NCI-H748 treated with DMSO at 0.1 percent for 48 hours (cell line): ENCODE measurements around the gene CORO2A.
A peak's percentile ranks its signal among the peaks of the same experiment; 100 is the strongest.

Experiments
- DNase-seq: peaks from one replicate; lab custom pipeline; 2025; lab: John Stamatoyannopoulos, UW

CORO2A gene

GRCh38 chr9:98219364-98219716, 26.9 kb upstream of the CORO2A start:
- DNase-seq = no peak

GRCh38 chr9:98218562-98219363, 26.3 kb upstream of the CORO2A start:
- no peak for DNase-seq

- DNase-seq = no peak
These were observed 24.8 kb upstream of the CORO2A start for GRCh38 chr9:98217255-98217654.

GRCh38 chr9:98216391-98216790, 24.0 kb upstream of the CORO2A start:
- DNase-seq = no peak

DNA sequence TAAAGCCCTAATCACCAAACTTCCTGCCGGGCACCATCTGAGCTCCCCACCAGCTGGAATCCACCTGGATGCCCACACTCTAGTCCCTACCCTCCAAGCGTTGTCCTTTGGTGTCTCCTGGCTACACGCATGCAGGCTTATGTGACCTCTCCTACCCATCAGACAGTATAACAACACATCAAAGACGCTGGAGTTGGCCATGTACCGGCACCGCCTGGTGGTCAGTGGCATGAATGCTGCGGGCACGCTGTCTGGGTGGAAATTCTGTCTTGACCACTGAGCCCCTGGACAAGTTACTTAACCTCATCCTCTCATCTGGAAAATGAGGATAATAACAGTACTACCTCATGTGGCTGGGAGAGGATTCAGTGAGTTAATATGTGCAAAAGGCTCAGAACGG, 23.4 kb upstream of the CORO2A start:
- DNase-seq = no peak

DNA sequence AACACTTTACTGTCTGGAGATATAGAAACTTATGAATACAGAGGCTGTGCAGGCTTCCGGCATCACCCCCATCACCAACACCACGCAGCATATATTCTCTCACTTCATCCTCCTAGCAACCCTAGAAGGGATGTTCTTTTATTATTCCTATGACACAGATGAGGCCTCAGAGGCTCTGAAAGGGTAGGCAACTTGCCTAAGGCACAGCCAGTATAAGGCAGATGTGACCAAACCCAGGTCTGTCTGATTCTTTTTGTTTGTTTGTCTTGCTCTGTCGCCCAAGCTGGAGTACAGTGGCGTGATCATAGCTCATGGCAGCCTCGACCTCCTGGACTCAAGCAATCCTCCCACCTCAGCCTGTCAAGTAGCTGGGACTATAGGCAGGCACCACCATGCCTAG, 22.8 kb upstream of the CORO2A start:
- DNase-seq = no peak

DNA sequence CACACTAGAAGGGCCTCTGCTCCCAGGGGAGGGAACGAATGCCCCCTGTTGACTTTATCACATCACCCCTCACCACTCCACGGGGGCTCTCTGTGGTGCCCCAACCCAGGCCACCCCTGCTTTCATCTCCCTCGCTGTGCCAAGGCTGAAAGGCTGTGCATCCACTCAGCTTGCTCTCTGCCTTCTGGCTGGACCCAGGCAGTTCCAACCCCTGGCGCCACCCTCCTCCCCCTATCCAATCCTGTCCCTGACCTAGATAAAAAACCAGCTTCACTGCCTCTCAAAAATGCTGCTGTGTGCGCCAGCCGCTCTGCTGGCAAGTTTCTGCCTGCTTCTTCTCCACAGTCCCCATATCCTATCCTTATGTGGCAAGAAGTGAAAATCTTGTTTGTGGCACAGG, 22.4 kb upstream of the CORO2A start:
- DNase-seq = no peak

DNA sequence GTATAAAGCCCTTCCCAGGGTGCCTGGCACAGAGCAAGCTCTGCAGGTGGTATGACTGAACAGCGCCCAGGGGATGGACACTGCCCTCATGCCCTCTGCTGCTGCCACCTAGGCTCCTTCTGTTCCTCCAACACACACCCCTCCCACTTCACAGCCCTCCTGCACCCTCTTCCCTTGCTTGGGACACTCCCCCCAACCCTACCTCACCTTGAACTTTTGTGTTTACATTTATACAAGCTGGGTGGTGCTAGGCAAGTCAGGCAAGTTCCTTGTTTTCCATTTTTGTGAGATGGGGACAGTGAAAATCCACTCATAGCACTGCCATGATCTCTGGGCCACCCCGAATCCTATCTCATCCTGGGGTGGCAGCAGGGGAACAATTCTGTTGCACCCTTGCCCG, 18.8 kb upstream of the CORO2A start:
- DNase-seq = no peak

GRCh38 chr9:98210435-98210834, 18.0 kb upstream of the CORO2A start:
- DNase-seq = no peak

- DNase-seq = no peak
These were observed 17.1 kb upstream of the CORO2A start for GRCh38 chr9:98209530-98209929.

- no peak for DNase-seq
These were observed 16.2 kb upstream of the CORO2A start for GRCh38 chr9:98208635-98209034.

DNA sequence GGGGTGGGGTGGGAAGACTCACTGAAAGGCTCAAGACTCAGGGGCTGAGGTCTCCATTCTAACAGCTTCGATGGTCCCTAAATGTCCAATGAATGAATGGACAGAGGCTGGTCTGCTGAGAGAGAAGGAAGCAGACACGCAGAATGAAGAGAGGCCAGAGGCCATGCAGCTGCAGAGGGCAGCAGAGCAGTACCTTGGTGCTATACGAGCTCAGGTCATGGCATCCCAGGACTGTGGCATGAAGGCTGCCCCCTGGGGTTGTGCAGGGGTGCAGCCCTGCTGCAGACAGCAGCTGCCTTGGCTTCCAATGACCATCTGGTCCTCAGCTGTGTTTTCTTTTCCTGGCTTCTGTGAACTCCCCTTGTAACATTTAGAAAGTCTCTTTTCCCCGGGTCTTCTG, 15.2 kb upstream of the CORO2A start:
- DNase-seq = no peak

GRCh38 chr9:98206754-98207153, 14.3 kb upstream of the CORO2A start:
- no peak for DNase-seq

- DNase-seq = no peak
These were observed 12.3 kb upstream of the CORO2A start for GRCh38 chr9:98204692-98205091.

DNA sequence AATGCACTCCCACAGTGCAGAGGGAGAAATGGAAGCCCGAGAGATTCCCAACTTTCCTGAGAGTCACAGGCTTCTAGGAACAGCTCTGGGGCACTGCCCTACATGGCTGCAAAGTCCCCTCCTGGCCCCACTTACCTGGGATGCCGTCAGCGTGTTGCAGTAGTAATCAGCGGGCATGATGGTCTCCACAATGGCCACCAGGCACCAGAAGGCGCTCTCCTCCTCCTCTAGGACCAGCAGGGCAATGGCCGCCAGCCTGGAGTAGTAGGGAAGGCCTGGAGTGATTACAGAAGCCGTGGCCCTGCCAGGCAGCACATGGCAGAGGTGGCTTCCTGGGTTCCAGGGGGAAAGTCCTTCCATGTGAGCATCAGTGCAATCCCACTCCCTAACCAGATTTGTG, 10.7 kb upstream of the CORO2A start:
- no peak for DNase-seq

DNA sequence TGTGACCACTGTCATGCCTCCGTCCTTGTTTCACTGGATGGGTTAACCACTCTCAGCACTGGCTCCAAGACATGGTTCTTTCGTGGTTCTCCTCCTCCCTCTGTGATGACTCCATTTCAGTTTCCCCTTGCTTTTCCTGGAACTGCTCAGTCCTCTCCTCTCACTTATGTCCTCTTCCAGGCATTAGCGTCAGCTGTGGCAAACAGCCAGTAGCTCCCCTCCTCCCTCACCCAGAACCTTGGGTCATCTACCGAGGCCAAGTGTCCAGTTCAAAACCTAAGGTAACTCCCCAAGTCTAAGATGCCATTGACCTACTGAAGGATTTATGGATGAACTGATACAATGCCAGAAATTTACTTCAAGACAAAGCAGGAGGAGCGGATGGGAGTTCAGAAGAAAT, 9.8 kb upstream of the CORO2A start:
- no peak for DNase-seq

DNA sequence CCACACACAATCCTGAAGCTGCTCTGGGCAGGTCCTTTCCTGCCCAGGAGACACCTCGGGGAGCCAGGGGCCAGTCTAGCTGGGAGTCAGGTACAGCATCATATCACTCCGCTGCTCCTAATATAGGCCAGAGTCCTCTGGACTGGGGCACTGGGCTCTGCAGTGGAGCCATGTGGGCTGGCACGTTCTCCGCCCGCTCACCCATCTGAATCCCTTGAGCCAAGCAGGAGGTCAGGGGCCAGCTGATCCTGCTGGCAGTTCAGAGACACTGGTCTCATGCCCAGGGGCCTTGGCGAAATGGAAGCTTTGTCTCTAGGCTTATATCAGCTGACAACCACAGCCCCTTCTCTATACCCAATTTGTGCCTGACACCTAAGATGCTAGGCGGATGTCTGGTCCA, 9.3 kb upstream of the CORO2A start:
- DNase-seq = no peak

- DNase-seq = no peak
These were observed 8.7 kb upstream of the CORO2A start for GRCh38 chr9:98201102-98201501.

DNA sequence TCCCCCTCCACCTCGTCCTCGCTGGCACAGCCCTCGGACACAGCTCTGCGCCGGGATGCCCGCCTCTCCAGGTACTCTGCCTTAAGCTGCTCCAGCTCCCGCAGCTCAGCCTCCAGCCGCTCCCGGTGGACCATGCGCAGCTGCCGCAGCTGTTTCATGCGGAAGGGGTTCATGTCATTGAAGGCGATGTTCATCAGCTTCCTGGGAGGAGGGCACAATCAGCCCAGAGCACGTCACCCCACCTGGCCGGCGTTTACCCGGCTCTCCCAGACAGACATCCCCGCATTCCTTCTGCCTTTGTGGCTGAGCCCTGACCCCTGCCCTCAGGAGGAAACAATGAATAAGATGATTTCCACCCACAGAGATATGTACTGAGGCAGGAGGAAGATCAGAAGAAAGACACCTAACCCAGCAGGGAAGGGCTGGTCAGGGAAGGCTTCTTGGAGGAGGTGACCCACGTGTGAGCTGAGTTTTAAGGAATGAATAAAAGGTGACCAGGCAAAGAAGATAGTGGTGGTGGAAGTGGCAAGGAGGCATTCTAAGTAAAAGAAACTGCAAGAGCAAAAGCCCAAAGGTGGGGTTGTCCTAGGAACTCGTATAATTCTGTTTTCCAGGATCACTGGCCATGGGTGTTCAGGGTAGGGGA, 7.1 kb upstream of the CORO2A start:
- DNase-seq = no peak

- DNase-seq = no peak
These were observed 3.2 kb upstream of the CORO2A start for GRCh38 chr9:98195671-98196070.

DNA sequence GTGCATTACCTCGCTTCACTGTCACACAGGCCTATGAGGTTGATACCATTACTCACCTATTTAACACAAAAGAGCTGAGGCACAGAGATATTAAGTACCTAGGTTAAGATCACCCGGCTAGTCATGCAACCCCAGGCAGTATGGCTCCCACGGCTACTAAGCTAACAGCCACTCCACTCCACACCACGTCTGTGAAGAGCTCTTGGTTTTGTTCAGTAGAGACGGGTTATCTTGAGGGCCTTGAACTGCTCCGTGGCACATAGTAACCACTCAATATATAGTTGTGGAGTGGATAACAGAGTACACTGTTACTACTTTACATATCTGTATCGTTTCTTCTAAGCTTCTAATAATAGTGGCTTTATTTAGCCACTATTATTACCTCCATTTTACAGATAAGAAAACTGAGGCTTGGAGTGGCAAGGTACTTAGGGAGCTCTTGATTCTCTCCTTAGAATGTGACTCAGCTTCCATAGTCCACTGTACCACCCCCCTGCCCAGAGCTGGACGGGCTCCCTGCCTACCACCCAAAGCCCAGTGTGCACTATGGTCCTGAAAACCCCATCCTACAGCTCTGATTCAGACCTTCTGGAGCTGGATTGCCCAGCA, 1.0 kb upstream of the CORO2A start:
- DNase-seq = no peak

- DNase-seq = peak; percentile 10
These were observed 550 bp downstream of the CORO2A start for GRCh38 chr9:98191671-98192502.

GRCh38 chr9:98191181-98191608, 1.2 kb downstream of the CORO2A start:
- DNase-seq = no peak
